Thyroid gland (tissue), 4 donors: Measurements from ENCODE around the gene SLC25A41. TPM values are rescaled to one million over a fixed set of nuclear protein-coding genes. Genes with fewer than 3 reads are reported as not detected.

Source experiments
- DNase-seq, 2 donors: peaks; one replicate each; pipeline ENCODE4 v3.0.0-alpha.2; 2019
- H3K27ac ChIP-seq, 3 donors: fragments of 200-600 bp; sonication (generic); 1 replicate in 2 of 3; 2 replicates in 1 of 3; pipeline ENCODE4 v1.5.1; 2016 to 2019; ENCODE audit warnings: mild to moderate bottlenecking in 1 of 3, moderate library complexity in 1 of 3
- H3K27me3 ChIP-seq: fragments of 200-600 bp; sonication (generic); one replicate; pipeline ENCODE4 v1.5.1; 2019
- H3K36me3 ChIP-seq, 2 donors: fragments of 200-600 bp; sonication (generic); one replicate each; pipeline ENCODE4 v1.5.1; 2016 to 2019
- H3K4me1 ChIP-seq, 2 donors: fragments of 200-600 bp; sonication (generic); one replicate each; pipeline ENCODE4 v1.5.1; 2017 to 2019
- H3K4me3 ChIP-seq, 3 donors: fragments of 200-600 bp; sonication (generic); replicated peaks in 1 of 3; 1 replicate in 2 of 3; 2 replicates in 1 of 3; pipeline ENCODE4 v1.5.1; 2016; ENCODE audit warnings: mild to moderate bottlenecking in 1 of 3
- H3K9me3 ChIP-seq: fragments of 200-600 bp; sonication (generic); one replicate; pipeline ENCODE4 v1.5.1; 2017
- CTCF ChIP-seq, 6 experiments: fragments of 200-600 bp in 3 of 6; fragments of 450-650 bp in 3 of 6; sonication (generic) in 3 of 6; IDR thresholded peaks; one replicate each; pipeline ENCODE4 v1.5.1; 2016 to 2019; ENCODE audit warnings: antibody characterized with exemption in 6 of 6, mild to moderate bottlenecking in 2 of 6, inconsistent platforms in 1 of 6, moderate library complexity in 1 of 6
- POLR2A ChIP-seq, 2 donors: fragments of 450-650 bp; IDR thresholded peaks; one replicate each; pipeline ENCODE4 v1.6.1; 2017; ENCODE audit warnings: antibody characterized with exemption in 2 of 2, mild to moderate bottlenecking in 2 of 2, moderate library complexity in 1 of 2
- WGBS, 2 donors: methylation state at CpG; one replicate each; pipeline ENCODE4 v1.1.5; 2017; 5-methylcytosine and 5-hydroxymethylcytosine counted together
- intact Hi-C: fragments of 100-400 bp; cut with DNase I; formaldehyde crosslinking; loops from one replicate; pipeline ENCODE4 v1.15.1; 2023
- total RNA-seq, 4 donors: library from RNA; depleted of rRNA; stranded (reverse); fragments of >200 nt; gene quantifications; one replicate each; pipeline ENCODE4 v1.2.3, GENCODE V29; 2016

SLC25A41 gene
- total RNA-seq, result under 1 TPM in 1 of 4 donors, not detected in 3; 0.33 TPM

- H3K27me3 ChIP-seq, result no peaks in the 10 kb centered on the region
- DNase-seq, result no peak
- TF ChIP-seq CTCF (IDR thresholded peaks at IDR 0.05), result no peak
- no peak for TF ChIP-seq POLR2A (IDR thresholded peaks at IDR 0.05)
- H3K36me3 ChIP-seq, result no peaks in the 10 kb centered on the region
- no peaks in the 10 kb centered on the region for H3K9me3 ChIP-seq
- intact Hi-C loops, result no loop called here
- H3K4me1 ChIP-seq, result no peaks in the 10 kb centered on the region
- 95 to 97% methylated on average over 10 of the region's 10 CpGs for WGBS, 2 donors
- H3K4me3 ChIP-seq, result no peak within 1 kb of the TSS
- no peak within 1 kb of the TSS for H3K27ac ChIP-seq
Observed at GRCh38 chr19:6433663-6434062, at the start of gene SLC25A41. TSS of gene SLC25A41 (minus strand) at chr19:6433763. CDS start at chr19:6433693, 70 bp downstream.

- no peak overlapping the region for H3K27ac ChIP-seq
- no peak for DNase-seq
- WGBS, 2 donors, result 44 to 49% methylated on average over 3 of the region's 3 CpGs
- H3K4me1 ChIP-seq, result no peaks in the 10 kb centered on the region
- TF ChIP-seq POLR2A (IDR thresholded peaks at IDR 0.05) (no peak), CTCF (IDR thresholded peaks at IDR 0.05) (no peak)
- H3K36me3 ChIP-seq, result no peaks in the 10 kb centered on the region
- H3K9me3 ChIP-seq, result no peaks in the 10 kb centered on the region
- intact Hi-C loops, result no loop called here
- no peaks in the 10 kb centered on the region for H3K27me3 ChIP-seq
- H3K4me3 ChIP-seq, result no peak overlapping the region
Observed at GRCh38 chr19:6483235-6483634, 49.7 kb upstream of the SLC25A41 start.

GRCh38 chr19:6482343-6482686, 48.8 kb upstream of the SLC25A41 start:
- Histone ChIP-seq H3K4me3 (no peak overlapping the region), H3K36me3 (no peaks in the 10 kb centered on the region), H3K9me3 (no peaks in the 10 kb centered on the region), H3K4me1 (no peaks in the 10 kb centered on the region), H3K27ac (no peak overlapping the region), H3K27me3 (no peaks in the 10 kb centered on the region)
- no peak for TF ChIP-seq CTCF (IDR thresholded peaks at IDR 0.05)
- TF ChIP-seq POLR2A (IDR thresholded peaks at IDR 0.05), result no peak
- intact Hi-C loops, result no loop called here
- DNase-seq, result no peak
- WGBS, 2 donors, result 88 to 93% methylated on average over 8 of the region's 8 CpGs

- no peak for DNase-seq
- Histone ChIP-seq H3K4me1 (peaks cover 0 to 3% of the 10 kb centered on the region in 2 donors), H3K27me3 (peaks cover 5% of the 10 kb centered on the region), H3K36me3 (no peaks in the 10 kb centered on the region), H3K9me3 (no peaks in the 10 kb centered on the region), H3K4me3 (no peak within 1 kb of the TSS), H3K27ac (no peak within 1 kb of the TSS)
- peak in 1 of 6 experiments; percentile 31 for TF ChIP-seq CTCF (IDR thresholded peaks at IDR 0.05)
- no peak for TF ChIP-seq POLR2A (IDR thresholded peaks at IDR 0.05)
- intact Hi-C loops, result no loop called here
- WGBS, 2 donors, result 37 to 38% methylated on average over 18 to 24 of the region's 24 CpGs
Observed at GRCh38 chr19:6481541-6482342, 48.2 kb upstream of the SLC25A41 start, which contains the start of gene DENND1C. TSS of gene DENND1C (minus strand) at chr19:6481787. CDS start at chr19:6481695, 92 bp downstream.

- H3K4me3 ChIP-seq, result no peak overlapping the region
Observed at GRCh38 chr19:6480848-6481415, 47.4 kb upstream of the SLC25A41 start.

More at GRCh38 chr19:6480848-6481415, 47.4 kb upstream of the SLC25A41 start:
- peaks cover 11% of the 10 kb centered on the region for H3K27me3 ChIP-seq
- H3K4me1 ChIP-seq, result peaks cover 2 to 10% of the 10 kb centered on the region in 2 donors
- intact Hi-C loops, result no loop called here
- no peaks in the 10 kb centered on the region for H3K9me3 ChIP-seq
- TF ChIP-seq CTCF (IDR thresholded peaks at IDR 0.05) (no peak), POLR2A (IDR thresholded peaks at IDR 0.05) (no peak)
- no peak for DNase-seq
- H3K36me3 ChIP-seq, result no peaks in the 10 kb centered on the region
- 63 to 75% methylated on average over 9 to 10 of the region's 10 CpGs for WGBS, 2 donors
- no peak overlapping the region for H3K27ac ChIP-seq
